ENCODE measurements around the gene ANKDD1A.

DNA sequence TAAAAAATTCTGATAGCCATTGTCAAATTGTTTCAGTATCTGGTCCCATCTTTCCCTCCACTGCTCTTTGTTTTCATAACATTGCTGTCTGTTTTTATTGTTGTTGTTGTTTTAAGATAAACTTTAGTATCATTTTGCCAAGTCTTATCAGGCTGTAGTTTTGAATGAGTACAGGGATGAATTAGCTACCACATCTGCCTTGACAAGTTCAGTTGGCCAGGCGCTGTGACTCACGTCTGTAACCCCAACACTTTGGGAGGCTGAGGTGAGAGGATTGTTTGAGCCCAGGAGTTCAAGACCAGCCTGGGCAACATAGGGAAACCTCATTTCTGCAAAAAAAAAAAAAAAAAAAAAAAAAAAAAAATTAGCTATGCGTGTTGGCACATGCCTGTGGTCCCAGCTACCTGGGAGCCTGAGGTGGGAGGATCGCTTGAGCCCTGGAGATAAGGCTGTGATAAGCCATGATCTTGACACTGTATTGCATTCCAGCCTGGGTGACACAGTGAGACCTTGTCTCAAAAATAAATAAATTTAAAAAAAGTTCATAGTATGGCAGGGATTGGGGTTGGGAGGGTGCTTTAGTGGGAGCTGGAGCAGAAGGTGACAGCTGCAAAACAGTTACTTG lies 8.3 kb upstream of the ANKDD1A start:
- TF ChIP-seq EZH2 (IDR thresholded peaks at IDR 0.05; ENCODE audit: borderline replicate concordance) = no peak
- TF ChIP-seq, protein P1, sequence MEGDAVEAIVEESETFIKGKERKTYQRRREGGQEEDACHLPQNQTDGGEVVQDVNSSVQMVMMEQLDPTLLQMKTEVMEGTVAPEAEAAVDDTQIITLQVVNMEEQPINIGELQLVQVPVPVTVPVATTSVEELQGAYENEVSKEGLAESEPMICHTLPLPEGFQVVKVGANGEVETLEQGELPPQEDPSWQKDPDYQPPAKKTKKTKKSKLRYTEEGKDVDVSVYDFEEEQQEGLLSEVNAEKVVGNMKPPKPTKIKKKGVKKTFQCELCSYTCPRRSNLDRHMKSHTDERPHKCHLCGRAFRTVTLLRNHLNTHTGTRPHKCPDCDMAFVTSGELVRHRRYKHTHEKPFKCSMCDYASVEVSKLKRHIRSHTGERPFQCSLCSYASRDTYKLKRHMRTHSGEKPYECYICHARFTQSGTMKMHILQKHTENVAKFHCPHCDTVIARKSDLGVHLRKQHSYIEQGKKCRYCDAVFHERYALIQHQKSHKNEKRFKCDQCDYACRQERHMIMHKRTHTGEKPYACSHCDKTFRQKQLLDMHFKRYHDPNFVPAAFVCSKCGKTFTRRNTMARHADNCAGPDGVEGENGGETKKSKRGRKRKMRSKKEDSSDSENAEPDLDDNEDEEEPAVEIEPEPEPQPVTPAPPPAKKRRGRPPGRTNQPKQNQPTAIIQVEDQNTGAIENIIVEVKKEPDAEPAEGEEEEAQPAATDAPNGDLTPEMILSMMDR (IDR thresholded peaks at IDR 0.05; ENCODE audit: poor library complexity) = no peak

Measured in hepatocyte (in vitro differentiated cells).